ENCODE results near the gene KCNQ1. TPM values are rescaled to one million over a fixed set of nuclear protein-coding genes. Genes with fewer than 3 reads are reported as not detected.

The KCNQ1 gene
- total RNA-seq, 2 experiments from 2014 or later, result 8.7 to 9.5 TPM

DNA sequence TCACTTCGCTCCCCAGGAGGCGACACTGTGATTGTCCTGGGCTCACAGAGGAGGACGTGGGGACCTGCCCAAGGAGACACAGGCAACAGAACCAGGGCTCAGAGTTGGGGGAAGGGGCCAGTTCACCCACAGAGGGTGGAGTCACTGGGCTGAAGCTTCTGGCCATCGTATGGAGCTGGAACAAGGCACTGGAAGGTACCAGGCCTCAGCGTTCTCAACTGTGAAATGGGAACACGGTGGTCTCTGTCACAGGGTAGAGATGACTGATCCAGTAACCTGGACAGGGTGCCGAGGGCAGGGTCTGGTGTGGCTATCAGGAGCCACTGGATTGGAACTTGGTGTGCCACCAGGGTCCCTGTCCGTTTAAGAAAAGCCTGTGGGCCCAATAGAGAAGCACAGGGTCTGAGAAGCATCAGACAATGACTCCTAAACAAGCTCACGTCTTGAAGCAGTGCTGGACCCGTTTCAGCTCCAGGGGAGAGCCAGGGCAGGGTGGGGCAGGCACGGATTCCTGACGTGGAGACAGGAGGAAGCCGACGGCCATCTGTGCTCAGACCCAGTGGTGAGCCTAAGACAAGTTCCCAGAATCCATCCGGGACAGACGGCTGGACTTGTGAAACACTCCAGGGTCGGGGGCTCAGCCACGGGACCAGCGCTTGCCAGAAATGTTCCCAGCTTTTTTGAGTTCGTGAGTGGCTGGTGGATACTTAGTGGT, 280.0 kb downstream of the KCNQ1 start:
- H3K9me3 Mint-ChIP-seq, result no peaks in the 10 kb centered on the region
- POLR2A ChIA-PET, result no interaction called here
- TF ChIP-seq, protein P1, sequence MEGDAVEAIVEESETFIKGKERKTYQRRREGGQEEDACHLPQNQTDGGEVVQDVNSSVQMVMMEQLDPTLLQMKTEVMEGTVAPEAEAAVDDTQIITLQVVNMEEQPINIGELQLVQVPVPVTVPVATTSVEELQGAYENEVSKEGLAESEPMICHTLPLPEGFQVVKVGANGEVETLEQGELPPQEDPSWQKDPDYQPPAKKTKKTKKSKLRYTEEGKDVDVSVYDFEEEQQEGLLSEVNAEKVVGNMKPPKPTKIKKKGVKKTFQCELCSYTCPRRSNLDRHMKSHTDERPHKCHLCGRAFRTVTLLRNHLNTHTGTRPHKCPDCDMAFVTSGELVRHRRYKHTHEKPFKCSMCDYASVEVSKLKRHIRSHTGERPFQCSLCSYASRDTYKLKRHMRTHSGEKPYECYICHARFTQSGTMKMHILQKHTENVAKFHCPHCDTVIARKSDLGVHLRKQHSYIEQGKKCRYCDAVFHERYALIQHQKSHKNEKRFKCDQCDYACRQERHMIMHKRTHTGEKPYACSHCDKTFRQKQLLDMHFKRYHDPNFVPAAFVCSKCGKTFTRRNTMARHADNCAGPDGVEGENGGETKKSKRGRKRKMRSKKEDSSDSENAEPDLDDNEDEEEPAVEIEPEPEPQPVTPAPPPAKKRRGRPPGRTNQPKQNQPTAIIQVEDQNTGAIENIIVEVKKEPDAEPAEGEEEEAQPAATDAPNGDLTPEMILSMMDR (IDR thresholded peaks at IDR 0.05), result no peak

DNA sequence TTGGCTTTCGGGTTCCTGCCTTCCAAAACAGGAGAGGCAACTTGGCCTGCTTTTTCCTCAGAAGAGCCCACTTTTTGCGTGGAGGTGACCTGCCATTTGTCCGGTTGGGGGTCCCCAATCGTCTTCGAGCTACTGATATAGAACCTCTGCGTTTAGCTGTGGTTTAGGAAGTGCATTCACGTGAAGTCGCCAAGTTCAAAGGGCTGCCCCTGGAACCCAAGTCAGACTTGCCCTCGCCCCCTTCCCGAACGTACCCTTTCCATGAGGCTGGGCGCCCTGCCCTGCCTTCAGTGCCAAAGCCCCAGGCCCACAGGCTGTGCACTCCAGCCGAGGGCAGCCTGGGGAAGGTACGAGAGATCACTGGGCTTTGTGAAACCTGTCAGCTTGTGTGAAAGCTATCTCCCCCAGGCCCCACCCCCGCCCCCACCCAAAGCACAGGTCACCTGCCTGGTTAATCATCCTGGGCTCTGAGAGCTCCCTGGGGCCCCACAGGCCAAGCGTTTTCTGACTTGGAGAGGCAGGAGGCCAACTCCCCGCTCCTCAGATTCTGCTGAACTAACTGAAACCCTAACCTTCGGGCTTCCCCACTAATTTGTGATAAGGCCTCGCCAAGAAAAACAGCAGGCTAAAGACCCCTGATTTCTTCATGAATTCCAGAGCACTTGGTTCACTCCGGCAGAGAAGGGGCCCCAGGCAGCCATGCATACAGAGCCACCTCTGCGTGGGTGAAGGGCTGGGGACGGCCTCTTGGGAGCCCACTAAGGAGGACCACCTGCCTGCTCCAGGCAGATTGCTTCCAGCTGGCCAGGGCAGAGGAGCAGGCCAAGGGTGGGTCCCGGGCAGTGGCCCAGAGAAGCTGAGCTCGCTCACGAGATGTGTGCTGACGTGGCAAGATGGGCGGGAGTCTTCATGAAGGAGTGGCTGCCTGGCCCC, 280.8 kb downstream of the KCNQ1 start:
- no peak for DNase-seq
- CTCF ChIA-PET, result interaction anchor here (1.0 to 1.1 kb wide), 2 partner anchors 8 to 162 kb away, joined by 3 to 4 read pairs; no protein-coding TSS in a partner anchor

More for the DNA sequence above, 280.0 kb downstream of the KCNQ1 start:
- no peak for DNase-seq
- intact Hi-C loops (cut with micrococcal nuclease), result no loop called here
- CTCF ChIA-PET, result interaction anchor here (1.0 kb wide), 1 partner anchor 163 kb away, joined by 4 read pairs; no protein-coding TSS in a partner anchor
- H3K27me3 Mint-ChIP-seq, result no peaks in the 10 kb centered on the region
- H3K36me3 Mint-ChIP-seq (ENCODE audit: low read depth), result no peaks in the 10 kb centered on the region
- no peak for ATAC-seq
- no peaks in the 10 kb centered on the region for H3K4me1 Mint-ChIP-seq (ENCODE audit: low read depth)
- no peak overlapping the region for H3K27ac Mint-ChIP-seq
- no peak overlapping the region for H3K4me3 Mint-ChIP-seq

DNA sequence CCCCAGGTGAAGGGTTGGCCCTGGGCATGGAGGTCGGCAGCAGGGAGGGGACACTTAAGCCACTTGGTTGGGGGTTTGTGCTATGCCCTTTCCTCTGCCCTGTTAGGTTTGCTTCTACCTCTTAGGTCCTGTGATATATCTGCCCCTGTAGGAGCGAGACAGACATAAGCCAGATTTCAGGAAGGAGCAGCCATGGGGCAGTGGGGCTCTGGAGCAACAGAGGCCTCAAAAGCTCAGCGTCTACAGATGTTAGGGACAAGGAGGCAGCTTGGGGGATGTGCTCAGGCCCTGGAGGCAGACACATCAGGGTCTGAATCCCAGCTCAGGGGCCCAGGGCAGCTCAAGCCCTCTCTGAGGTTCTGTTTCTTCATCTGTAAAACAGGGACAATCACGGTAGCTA, 282.2 kb downstream of the KCNQ1 start:
- ChIA-PET POLR2A (no interaction called here), CTCF (interaction anchor here (0.7 to 1.1 kb wide), 2 partner anchors 10 to 41 kb away, joined by 3 read pairs; no protein-coding TSS in a partner anchor)
- no peaks in the 10 kb centered on the region for H3K27me3 Mint-ChIP-seq
- H3K27ac Mint-ChIP-seq, result no peak overlapping the region
- no peaks in the 10 kb centered on the region for H3K4me1 Mint-ChIP-seq (ENCODE audit: low read depth)
- H3K36me3 Mint-ChIP-seq (ENCODE audit: low read depth), result no peaks in the 10 kb centered on the region
- no peaks in the 10 kb centered on the region for H3K9me3 Mint-ChIP-seq
- no peak overlapping the region for H3K4me3 Mint-ChIP-seq
- ATAC-seq (no peak), DNase-seq (no peak)
- TF ChIP-seq, protein P1 (IDR thresholded peaks at IDR 0.05), result no peak
- intact Hi-C loops (cut with micrococcal nuclease), result no loop called here

More for the DNA sequence above, 280.8 kb downstream of the KCNQ1 start:
- H3K4me3 Mint-ChIP-seq, result no peak overlapping the region
- no peaks in the 10 kb centered on the region for H3K36me3 Mint-ChIP-seq (ENCODE audit: low read depth)
- H3K27me3 Mint-ChIP-seq, result no peaks in the 10 kb centered on the region
- TF ChIP-seq, protein P1 (IDR thresholded peaks at IDR 0.05), result no peak
- no peak overlapping the region for H3K27ac Mint-ChIP-seq
- POLR2A ChIA-PET, result no interaction called here
- no peak for ATAC-seq
- H3K9me3 Mint-ChIP-seq, result no peaks in the 10 kb centered on the region
- intact Hi-C loops (cut with micrococcal nuclease), result no loop called here
- no peaks in the 10 kb centered on the region for H3K4me1 Mint-ChIP-seq (ENCODE audit: low read depth)

DNA sequence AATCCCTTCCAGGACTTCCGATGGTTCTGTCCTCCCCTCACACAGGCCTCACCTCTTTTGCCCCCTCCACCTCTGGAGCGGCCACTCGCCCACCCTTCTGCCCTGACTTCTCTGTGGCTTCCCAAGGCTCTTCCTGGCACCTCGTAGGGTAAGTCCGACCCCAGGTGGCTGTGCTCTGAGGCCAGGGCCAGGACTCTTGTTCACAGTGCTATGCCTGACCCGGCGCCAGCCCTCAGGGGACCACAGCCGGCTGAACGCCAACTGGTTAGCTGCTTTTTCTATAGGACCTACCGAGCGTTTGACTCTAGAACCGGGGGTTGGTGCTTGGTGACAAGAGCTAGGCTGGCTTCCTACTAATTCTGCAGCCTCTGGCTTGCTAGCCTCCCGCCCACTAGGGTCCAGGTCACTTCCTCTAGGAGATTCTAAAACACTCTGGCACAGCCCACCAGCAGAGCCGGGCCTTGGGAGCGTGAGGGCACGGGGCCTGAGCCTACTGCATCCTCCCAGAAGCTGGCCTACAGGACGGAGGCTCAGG, 283.4 kb downstream of the KCNQ1 start:
- no peaks in the 10 kb centered on the region for H3K9me3 Mint-ChIP-seq
- ChIA-PET POLR2A (no interaction called here), CTCF (no interaction called here)
- TF ChIP-seq, protein P1 (IDR thresholded peaks at IDR 0.05), result no peak
- no peak overlapping the region for H3K4me3 Mint-ChIP-seq
- ATAC-seq (no peak), DNase-seq (no peak)
- H3K36me3 Mint-ChIP-seq (ENCODE audit: low read depth), result no peaks in the 10 kb centered on the region
- no peaks in the 10 kb centered on the region for H3K27me3 Mint-ChIP-seq
- H3K27ac Mint-ChIP-seq, result no peak overlapping the region
- no peaks in the 10 kb centered on the region for H3K4me1 Mint-ChIP-seq (ENCODE audit: low read depth)
- intact Hi-C loops (cut with micrococcal nuclease), result no loop called here

All from activated CD8-positive, alpha-beta T cell treated with anti-CD3 and anti-CD28 coated beads for 36 hours (primary cell).